Embryonic facial prominence (tissue), 1 donor: Measurements from ENCODE around the gene GAGE12G.
"Not testable (repeated sequence)": the region's sequence is repeated elsewhere in the genome, so short reads cannot be mapped to it uniquely, and the experiment has no call there.

Experiments
- DNase-seq: peaks from one replicate; pipeline ENCODE4 v3.0.0-alpha.2; 2016; ENCODE audit errors: extremely low spot score

The GAGE12G gene, protein sequence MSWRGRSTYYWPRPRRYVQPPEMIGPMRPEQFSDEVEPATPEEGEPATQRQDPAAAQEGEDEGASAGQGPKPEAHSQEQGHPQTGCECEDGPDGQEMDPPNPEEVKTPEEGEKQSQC

DNA sequence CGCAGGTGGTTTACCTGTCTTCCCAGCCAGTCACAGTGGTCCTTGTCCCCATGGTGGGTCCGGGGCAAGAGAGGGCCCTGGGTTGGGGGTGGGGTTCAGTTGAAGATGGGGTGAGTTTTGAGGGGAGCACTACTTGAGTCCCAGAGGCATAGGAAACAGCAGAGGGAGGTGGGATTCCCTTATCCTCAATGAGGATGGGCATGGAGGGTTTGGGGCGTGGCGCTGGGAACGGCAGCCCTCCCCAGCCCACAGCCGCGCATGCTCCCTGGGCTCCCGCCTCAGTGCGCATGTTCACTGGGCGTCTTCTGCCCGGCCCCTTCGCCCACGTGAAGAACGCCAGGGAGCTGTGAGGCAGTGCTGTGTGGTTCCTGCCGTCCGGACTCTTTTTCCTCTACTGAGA is at the start of gene GAGE12G:
Gene GAGE12G, plus strand, starts transcription at position 301 of the 400 bp plus-strand sequence. CDS start 1,155 bp downstream, outside the sequence.
- not testable (repeated sequence) for DNase-seq

- DNase-seq, result not testable (repeated sequence)
These were observed 38.3 kb upstream of the GAGE12G start, which contains the start of gene GAGE12C for GRCh38 chrX:49531877-49532276. GAGE12C (plus strand) TSS chrX:49532177; CDS start chrX:49533332, 1,155 bp downstream.

GRCh38 chrX:49541433-49541832 is 28.8 kb upstream of the GAGE12G start, which contains the start of gene GAGE12D:
GAGE12D (plus strand) TSS chrX:49541733; CDS start chrX:49542888, 1,155 bp downstream.
- not testable (repeated sequence) for DNase-seq

DNA sequence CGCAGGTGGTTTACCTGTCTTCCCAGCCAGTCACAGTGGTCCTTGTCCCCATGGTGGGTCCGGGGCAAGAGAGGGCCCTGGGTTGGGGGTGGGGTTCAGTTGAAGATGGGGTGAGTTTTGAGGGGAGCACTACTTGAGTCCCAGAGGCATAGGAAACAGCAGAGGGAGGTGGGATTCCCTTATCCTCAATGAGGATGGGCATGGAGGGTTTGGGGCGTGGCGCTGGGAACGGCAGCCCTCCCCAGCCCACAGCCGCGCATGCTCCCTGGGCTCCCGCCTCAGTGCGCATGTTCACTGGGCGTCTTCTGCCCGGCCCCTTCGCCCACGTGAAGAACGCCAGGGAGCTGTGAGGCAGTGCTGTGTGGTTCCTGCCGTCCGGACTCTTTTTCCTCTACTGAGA is 19.2 kb upstream of the GAGE12G start, which contains the start of gene GAGE12E:
Gene GAGE12E, plus strand, starts transcription at position 301 of the 400 bp plus-strand sequence. CDS start 1,155 bp downstream, outside the sequence.
- DNase-seq, result not testable (repeated sequence)

DNA sequence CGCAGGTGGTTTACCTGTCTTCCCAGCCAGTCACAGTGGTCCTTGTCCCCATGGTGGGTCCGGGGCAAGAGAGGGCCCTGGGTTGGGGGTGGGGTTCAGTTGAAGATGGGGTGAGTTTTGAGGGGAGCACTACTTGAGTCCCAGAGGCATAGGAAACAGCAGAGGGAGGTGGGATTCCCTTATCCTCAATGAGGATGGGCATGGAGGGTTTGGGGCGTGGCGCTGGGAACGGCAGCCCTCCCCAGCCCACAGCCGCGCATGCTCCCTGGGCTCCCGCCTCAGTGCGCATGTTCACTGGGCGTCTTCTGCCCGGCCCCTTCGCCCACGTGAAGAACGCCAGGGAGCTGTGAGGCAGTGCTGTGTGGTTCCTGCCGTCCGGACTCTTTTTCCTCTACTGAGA is 9.7 kb upstream of the GAGE12G start, which contains the start of gene GAGE12F:
Gene GAGE12F, plus strand, starts transcription at position 301 of the 400 bp plus-strand sequence. CDS start 1,155 bp downstream, outside the sequence.
- DNase-seq, result not testable (repeated sequence)

DNA sequence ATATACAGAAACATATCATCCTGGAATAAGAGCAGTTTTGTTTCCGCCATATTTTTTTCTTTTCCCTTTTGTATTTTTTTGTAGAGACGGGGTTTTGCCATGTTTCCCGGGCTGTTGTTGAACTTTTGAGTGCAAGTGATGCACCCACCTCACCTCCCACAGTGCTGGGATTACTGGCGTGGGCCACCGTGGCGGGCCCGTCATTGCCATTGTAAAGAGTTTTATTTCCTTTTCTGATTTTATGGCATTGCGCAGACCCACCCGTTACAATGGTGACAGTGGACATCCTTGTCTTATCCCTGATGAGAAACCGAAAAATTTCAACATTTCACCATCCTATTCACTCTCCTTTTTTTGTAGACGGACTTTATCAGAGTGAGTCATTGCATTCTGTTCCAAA is 1.5 kb upstream of the GAGE12G start:
- not testable (repeated sequence) for DNase-seq

- not testable (repeated sequence) for DNase-seq
These were observed 1.0 kb upstream of the GAGE12G start for GRCh38 chrX:49569152-49569551.

DNA sequence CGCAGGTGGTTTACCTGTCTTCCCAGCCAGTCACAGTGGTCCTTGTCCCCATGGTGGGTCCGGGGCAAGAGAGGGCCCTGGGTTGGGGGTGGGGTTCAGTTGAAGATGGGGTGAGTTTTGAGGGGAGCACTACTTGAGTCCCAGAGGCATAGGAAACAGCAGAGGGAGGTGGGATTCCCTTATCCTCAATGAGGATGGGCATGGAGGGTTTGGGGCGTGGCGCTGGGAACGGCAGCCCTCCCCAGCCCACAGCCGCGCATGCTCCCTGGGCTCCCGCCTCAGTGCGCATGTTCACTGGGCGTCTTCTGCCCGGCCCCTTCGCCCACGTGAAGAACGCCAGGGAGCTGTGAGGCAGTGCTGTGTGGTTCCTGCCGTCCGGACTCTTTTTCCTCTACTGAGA is 9.4 kb downstream of the GAGE12G start, which contains the start of gene GAGE12H:
Gene GAGE12H, plus strand, starts transcription at position 301 of the 400 bp plus-strand sequence. CDS start 1,155 bp downstream, outside the sequence.
- not testable (repeated sequence) for DNase-seq

DNA sequence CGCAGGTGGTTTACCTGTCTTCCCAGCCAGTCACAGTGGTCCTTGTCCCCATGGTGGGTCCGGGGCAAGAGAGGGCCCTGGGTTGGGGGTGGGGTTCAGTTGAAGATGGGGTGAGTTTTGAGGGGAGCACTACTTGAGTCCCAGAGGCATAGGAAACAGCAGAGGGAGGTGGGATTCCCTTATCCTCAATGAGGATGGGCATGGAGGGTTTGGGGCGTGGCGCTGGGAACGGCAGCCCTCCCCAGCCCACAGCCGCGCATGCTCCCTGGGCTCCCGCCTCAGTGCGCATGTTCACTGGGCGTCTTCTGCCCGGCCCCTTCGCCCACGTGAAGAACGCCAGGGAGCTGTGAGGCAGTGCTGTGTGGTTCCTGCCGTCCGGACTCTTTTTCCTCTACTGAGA is 19.0 kb downstream of the GAGE12G start, which contains the start of gene GAGE2A:
Gene GAGE2A, plus strand, starts transcription at position 301 of the 400 bp plus-strand sequence. CDS start 1,155 bp downstream, outside the sequence.
- DNase-seq, result not testable (repeated sequence)

GRCh38 chrX:49589769-49590478 is 19.7 kb downstream of the GAGE12G start:
- not testable (repeated sequence) for DNase-seq

- DNase-seq, result not testable (repeated sequence)
These were observed 20.3 kb downstream of the GAGE12G start for GRCh38 chrX:49590488-49590887.

DNA sequence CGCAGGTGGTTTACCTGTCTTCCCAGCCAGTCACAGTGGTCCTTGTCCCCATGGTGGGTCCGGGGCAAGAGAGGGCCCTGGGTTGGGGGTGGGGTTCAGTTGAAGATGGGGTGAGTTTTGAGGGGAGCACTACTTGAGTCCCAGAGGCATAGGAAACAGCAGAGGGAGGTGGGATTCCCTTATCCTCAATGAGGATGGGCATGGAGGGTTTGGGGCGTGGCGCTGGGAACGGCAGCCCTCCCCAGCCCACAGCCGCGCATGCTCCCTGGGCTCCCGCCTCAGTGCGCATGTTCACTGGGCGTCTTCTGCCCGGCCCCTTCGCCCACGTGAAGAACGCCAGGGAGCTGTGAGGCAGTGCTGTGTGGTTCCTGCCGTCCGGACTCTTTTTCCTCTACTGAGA is 28.5 kb downstream of the GAGE12G start, which contains the start of gene GAGE1:
Gene GAGE1, plus strand, starts transcription at position 301 of the 400 bp plus-strand sequence. CDS start 1,155 bp downstream, outside the sequence.
- DNase-seq, result not testable (repeated sequence)

DNA sequence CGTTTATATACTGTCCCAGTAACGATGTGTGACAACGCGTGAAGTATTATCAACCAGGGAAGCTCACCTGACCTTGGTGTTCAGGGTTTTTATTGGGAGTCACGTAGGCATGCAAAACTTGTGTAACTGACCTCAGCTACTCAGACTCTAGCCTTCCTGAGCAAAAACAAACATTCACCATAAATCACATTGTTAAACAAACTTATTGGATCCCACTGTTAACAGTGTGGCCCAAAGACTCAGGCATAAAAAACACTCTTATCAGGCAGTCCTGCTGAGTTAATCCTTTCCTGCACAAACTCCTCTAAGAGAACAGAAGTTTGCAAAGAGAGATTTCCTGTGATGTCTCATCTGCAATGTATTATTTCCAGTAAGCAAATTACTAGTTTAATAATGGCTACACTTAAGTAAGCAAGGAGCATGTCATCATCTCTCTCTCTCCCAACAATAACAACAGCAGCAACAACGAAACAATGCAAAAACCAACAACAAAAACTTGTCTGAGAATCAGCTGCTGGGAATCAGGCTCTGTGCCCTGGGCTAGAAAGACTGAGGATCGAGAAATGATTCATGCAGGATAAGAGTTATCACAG is 40.6 kb downstream of the GAGE12G start:
- DNase-seq, result no peak

DNA sequence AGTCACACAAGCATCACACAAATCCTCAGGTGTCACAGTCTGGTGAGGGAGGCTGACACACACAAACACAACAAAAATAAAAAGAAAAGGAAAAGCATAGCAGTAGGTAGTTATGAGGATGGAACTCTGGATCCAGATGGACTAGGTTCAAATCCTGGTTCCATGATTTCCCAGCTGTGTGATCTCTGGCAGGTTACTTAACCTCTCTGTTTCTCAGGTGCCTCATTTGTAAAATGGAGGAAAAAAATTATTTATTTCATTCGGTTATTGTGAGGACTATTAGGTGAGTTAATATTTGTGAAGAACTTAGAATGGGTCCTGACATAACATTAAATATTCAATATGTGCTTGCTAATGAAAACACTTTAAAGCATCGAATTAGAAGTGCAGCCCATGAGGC is 48.4 kb downstream of the GAGE12G start:
- DNase-seq, result no peak
